Parathyroid adenoma (tissue), 2 donors: ENCODE measurements around the gene CWC27.

Source experiments
- H2AFZ ChIP-seq: fragments of 300-600 bp; sonication (generic); one replicate; pipeline ENCODE4 v1.7.0; 2017; ENCODE audit warnings: antibody characterized with exemption, mild to moderate bottlenecking
- H3K27ac ChIP-seq: fragments of 300-600 bp; sonication (generic); one replicate; pipeline ENCODE4 v1.7.0; 2017
- H3K27me3 ChIP-seq: fragments of 300-600 bp; sonication (generic); one replicate; pipeline ENCODE4 v1.7.0; 2017; ENCODE audit warnings: low read length; ENCODE audit not compliant: control insufficient read depth, insufficient read depth
- H3K36me3 ChIP-seq: fragments of 300-600 bp; sonication (generic); one replicate; pipeline ENCODE4 v1.7.0; 2017; ENCODE audit warnings: low read length; ENCODE audit not compliant: control insufficient read depth, insufficient read depth
- H3K4me1 ChIP-seq: fragments of 300-600 bp; sonication (generic); one replicate; pipeline ENCODE4 v1.7.0; 2017; ENCODE audit warnings: control low read depth
- H3K4me2 ChIP-seq: fragments of 300-600 bp; sonication (generic); one replicate; pipeline ENCODE4 v1.7.0; 2017; ENCODE audit warnings: low read length
- H3K4me3 ChIP-seq: fragments of 300-600 bp; sonication (generic); one replicate; pipeline ENCODE4 v1.7.0; 2017; ENCODE audit warnings: low read depth, low read length
- H3K79me2 ChIP-seq: fragments of 300-600 bp; sonication (generic); one replicate; pipeline ENCODE4 v1.7.0; 2017; ENCODE audit warnings: control low read depth
- H3K9ac ChIP-seq: fragments of 300-600 bp; sonication (generic); one replicate; pipeline ENCODE4 v1.7.0; 2017; ENCODE audit warnings: mild to moderate bottlenecking
- H3K9me3 ChIP-seq: fragments of 300-600 bp; sonication (generic); one replicate; pipeline ENCODE4 v1.7.0; 2017; ENCODE audit warnings: low read length; ENCODE audit not compliant: control insufficient read depth
- CTCF ChIP-seq: fragments of 300-600 bp; sonication (generic); IDR thresholded peaks from one replicate; pipeline ENCODE4 v1.7.0; 2017; ENCODE audit warnings: antibody characterized with exemption, mild to moderate bottlenecking
- donor health status: primary hyperparathyroidism.

CWC27 gene

GRCh38 chr5:64775291-64775690, 6.6 kb downstream of the CWC27 start:
- TF ChIP-seq CTCF: no peak
- no peak overlapping the region for H3K27ac ChIP-seq
- no peak overlapping the region for H3K9ac ChIP-seq
- no peak overlapping the region for H3K4me2 ChIP-seq
- peaks cover 5% of the 10 kb centered on the region for H3K4me1 ChIP-seq
- H3K4me3 ChIP-seq: no peak overlapping the region
- no peak overlapping the region for H2AFZ ChIP-seq
- H3K36me3 ChIP-seq: no peaks in the 10 kb centered on the region
- H3K27me3 ChIP-seq: no peaks in the 10 kb centered on the region
- peaks cover 10% of the 10 kb centered on the region for H3K79me2 ChIP-seq
- H3K9me3 ChIP-seq: no peaks in the 10 kb centered on the region

- H3K27ac ChIP-seq: no peak overlapping the region
- no peaks in the 10 kb centered on the region for H3K9me3 ChIP-seq
- no peaks in the 10 kb centered on the region for H3K79me2 ChIP-seq
- peak; percentile 81 for TF ChIP-seq CTCF
- no peak overlapping the region for H3K4me2 ChIP-seq
- H3K4me3 ChIP-seq: no peak overlapping the region
- H2AFZ ChIP-seq: no peak overlapping the region
- H3K4me1 ChIP-seq: no peaks in the 10 kb centered on the region
- no peaks in the 10 kb centered on the region for H3K36me3 ChIP-seq
- H3K27me3 ChIP-seq: no peaks in the 10 kb centered on the region
- no peak overlapping the region for H3K9ac ChIP-seq
Measured at GRCh38 chr5:64784451-64785025, 15.8 kb downstream of the CWC27 start.

- Histone ChIP-seq H3K36me3 (no peaks in the 10 kb centered on the region), H3K27ac (no peak overlapping the region), H3K27me3 (no peaks in the 10 kb centered on the region), H3K79me2 (no peaks in the 10 kb centered on the region), H3K9me3 (no peaks in the 10 kb centered on the region), H3K4me3 (no peak overlapping the region), H3K4me2 (no peak overlapping the region), H3K9ac (no peak overlapping the region), H2AFZ (no peak overlapping the region), H3K4me1 (no peaks in the 10 kb centered on the region)
- no peak for TF ChIP-seq CTCF
Measured at GRCh38 chr5:64786372-64786771, 17.6 kb downstream of the CWC27 start.

GRCh38 chr5:64788156-64788555, 19.4 kb downstream of the CWC27 start:
- no peak overlapping the region for H3K4me3 ChIP-seq

More at GRCh38 chr5:64788156-64788555, 19.4 kb downstream of the CWC27 start:
- Histone ChIP-seq H3K9ac (no peak overlapping the region), H3K9me3 (no peaks in the 10 kb centered on the region), H2AFZ (no peak overlapping the region), H3K4me2 (no peak overlapping the region), H3K36me3 (no peaks in the 10 kb centered on the region), H3K27me3 (no peaks in the 10 kb centered on the region), H3K4me1 (no peaks in the 10 kb centered on the region), H3K27ac (no peak overlapping the region), H3K79me2 (no peaks in the 10 kb centered on the region)
- TF ChIP-seq CTCF: no peak
